RCC 7860 (cell line): ENCODE measurements around the gene SPARC.
"Not testable (repeated sequence)": the region's sequence is repeated elsewhere in the genome, so short reads cannot be mapped to it uniquely, and the experiment has no call there.

Source experiments
- DNase-seq: peaks from one replicate; pipeline ENCODE4 v3.0.0-alpha.2; 2015; ENCODE audit warnings: low spot score
- FAIRE-seq: peaks from 2 replicates; lab custom pipeline; 2012; peaks lifted over from hg19 to GRCh38; lab: Jason Lieb, UNC

SPARC gene

GRCh38 chr5:151680156-151680505 is 6.6 kb downstream of the SPARC start:
- not testable (repeated sequence) for FAIRE-seq, DNase-seq

- FAIRE-seq, result no peak
- no peak for DNase-seq
Observed at GRCh38 chr5:151679421-151680155, 7.1 kb downstream of the SPARC start.

GRCh38 chr5:151678713-151679112 is 8.0 kb downstream of the SPARC start:
- DNase-seq (no peak), FAIRE-seq (no peak)

- FAIRE-seq (no peak), DNase-seq (no peak)
Observed at GRCh38 chr5:151677776-151678545, 8.8 kb downstream of the SPARC start.

- FAIRE-seq, result no peak
Observed at GRCh38 chr5:151676719-151677118, 10.0 kb downstream of the SPARC start.

GRCh38 chr5:151676314-151676712 is 10.4 kb downstream of the SPARC start:
- no peak for FAIRE-seq
- DNase-seq, result no peak

More at GRCh38 chr5:151676719-151677118, 10.0 kb downstream of the SPARC start:
- DNase-seq, result no peak

- FAIRE-seq, result no peak
- peak; percentile 45 for DNase-seq
Observed at GRCh38 chr5:151675611-151676313, 11.0 kb downstream of the SPARC start.

- no peak for FAIRE-seq
Observed at GRCh38 chr5:151674626-151675610, 11.8 kb downstream of the SPARC start.

GRCh38 chr5:151673421-151673820 is 13.3 kb downstream of the SPARC start:
- FAIRE-seq (no peak), DNase-seq (no peak)

More at GRCh38 chr5:151674626-151675610, 11.8 kb downstream of the SPARC start:
- DNase-seq, result no peak

- DNase-seq, result no peak
- FAIRE-seq, result no peak
Observed at GRCh38 chr5:151672516-151672915, 14.2 kb downstream of the SPARC start.

- DNase-seq, result no peak
- FAIRE-seq, result no peak
Observed at GRCh38 chr5:151671950-151672349, 14.8 kb downstream of the SPARC start.

GRCh38 chr5:151670953-151671636 is 15.6 kb downstream of the SPARC start:
- FAIRE-seq (no peak), DNase-seq (peak; percentile 9)

GRCh38 chr5:151670083-151670686 is 16.5 kb downstream of the SPARC start:
- no peak for DNase-seq
- FAIRE-seq, result no peak

- no peak for FAIRE-seq
- DNase-seq, result no peak
Observed at GRCh38 chr5:151667083-151667482, 19.6 kb downstream of the SPARC start.

GRCh38 chr5:151665613-151666012 is 21.1 kb downstream of the SPARC start:
- FAIRE-seq, result no peak
- no peak for DNase-seq

GRCh38 chr5:151664694-151665585 is 21.8 kb downstream of the SPARC start:
- DNase-seq (no peak), FAIRE-seq (no peak)

GRCh38 chr5:151663617-151664293 is 23.0 kb downstream of the SPARC start:
- FAIRE-seq (no peak), DNase-seq (no peak)

GRCh38 chr5:151662805-151663204 is 23.9 kb downstream of the SPARC start:
- DNase-seq, result no peak
- FAIRE-seq, result no peak
